COLO668 (cell line): Measurements from ENCODE around the gene INO80C.
A peak's percentile ranks its signal among the peaks of the same experiment; 100 is the strongest.
"Not testable (repeated sequence)": the region's sequence is repeated elsewhere in the genome, so short reads cannot be mapped to it uniquely, and the experiment has no call there.

Source experiments
- DNase-seq: peaks from one replicate; lab custom pipeline; 2025; ENCODE audit not compliant: unreplicated experiment; lab: John Stamatoyannopoulos, UW

Gene INO80C

GRCh38 chr18:35463827-35464226, 33.9 kb downstream of the INO80C start:
- DNase-seq = no peak

DNA sequence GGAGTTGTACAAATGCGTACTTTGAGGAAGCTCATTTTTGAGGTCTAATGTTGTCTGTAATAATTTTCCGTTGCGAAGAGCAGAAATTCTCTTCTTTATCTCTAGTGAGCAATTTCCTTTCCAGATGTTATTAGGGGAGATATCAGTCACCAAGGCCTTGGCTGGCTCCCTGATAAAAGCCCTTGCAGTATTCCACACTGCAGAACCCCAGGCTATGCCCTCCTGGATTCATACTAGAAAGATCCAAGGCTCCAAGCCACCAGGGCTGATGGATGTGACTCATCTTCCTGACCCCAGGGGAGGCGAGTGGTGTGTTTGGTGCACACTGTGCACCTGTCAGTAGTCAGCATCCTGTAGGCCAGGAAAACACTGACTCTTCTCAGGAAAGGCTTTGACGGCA, 34.7 kb downstream of the INO80C start:
- peak; percentile 63 for DNase-seq

GRCh38 chr18:35460736-35461161, 37.0 kb downstream of the INO80C start:
- no peak for DNase-seq

GRCh38 chr18:35459997-35460396, 37.8 kb downstream of the INO80C start:
- no peak for DNase-seq

- DNase-seq = peak; percentile 65
These were observed 38.9 kb downstream of the INO80C start for GRCh38 chr18:35458677-35459441.

- DNase-seq = peak; percentile 38
These were observed 39.5 kb downstream of the INO80C start for GRCh38 chr18:35458271-35458670.

GRCh38 chr18:35457140-35457704, 40.5 kb downstream of the INO80C start:
- no peak for DNase-seq

DNA sequence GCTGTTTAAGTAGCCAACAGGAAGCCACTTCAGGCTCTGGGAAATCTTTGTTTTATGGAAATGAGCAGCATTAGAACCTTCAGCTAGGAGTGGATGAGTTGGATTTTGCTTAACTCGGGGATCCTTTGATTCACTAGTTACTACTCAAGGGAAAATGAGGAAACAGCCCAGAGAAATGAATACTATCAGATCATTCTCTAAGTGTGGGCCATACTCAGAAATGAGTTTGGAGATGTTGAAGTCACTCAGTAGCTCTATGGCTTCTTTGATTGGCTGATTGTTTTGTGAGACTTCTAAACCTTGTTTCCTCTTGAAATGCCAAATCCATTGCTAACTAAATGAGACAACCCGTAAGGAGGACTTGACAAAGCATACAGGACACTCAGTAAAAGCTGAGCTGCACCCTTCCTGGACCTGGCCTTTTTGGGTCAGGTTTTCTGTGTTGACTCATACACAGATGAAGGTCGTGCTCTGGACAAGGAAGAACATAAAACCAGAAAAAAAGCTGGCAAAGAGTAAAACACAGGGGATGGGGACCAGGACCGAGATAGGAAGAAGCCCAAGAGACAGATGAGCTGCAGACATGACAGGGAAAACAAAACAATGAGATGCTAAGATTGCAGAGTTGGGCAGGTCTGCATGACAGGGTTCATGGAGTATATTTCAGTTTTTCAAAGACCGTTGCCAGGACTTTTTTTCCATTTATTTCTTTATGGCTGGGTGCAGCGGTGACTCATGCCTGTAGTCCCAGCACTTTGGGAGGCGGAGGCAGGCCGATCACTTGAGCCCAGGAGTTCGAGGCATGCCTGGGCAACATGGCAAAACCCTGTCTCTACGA, 41.6 kb downstream of the INO80C start:
- DNase-seq = no peak

DNA sequence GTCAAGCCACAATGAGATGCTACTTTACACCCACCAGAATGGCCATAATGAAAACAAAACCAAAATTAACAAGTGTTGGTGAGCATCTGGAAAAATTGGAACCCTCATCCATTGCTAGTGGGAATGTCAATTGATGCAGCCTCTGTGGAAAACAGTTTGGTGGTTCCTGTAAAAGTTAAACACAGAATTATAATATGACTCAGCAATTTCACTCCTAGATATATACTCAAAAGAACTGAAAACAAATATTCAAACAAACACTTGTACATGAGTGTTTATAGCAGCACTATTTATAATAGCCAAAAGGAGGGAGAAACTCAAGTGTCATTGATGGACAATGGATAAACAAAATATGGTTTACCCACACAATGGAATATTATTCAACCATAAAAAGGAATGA, 43.0 kb downstream of the INO80C start:
- DNase-seq = no peak

- DNase-seq = not testable (repeated sequence)
These were observed 44.7 kb downstream of the INO80C start for GRCh38 chr18:35453065-35453464.

GRCh38 chr18:35451916-35452315, 45.8 kb downstream of the INO80C start:
- DNase-seq = no peak

GRCh38 chr18:35451032-35451431, 46.7 kb downstream of the INO80C start:
- no peak for DNase-seq

GRCh38 chr18:35444636-35445035, 53.1 kb downstream of the INO80C start:
- no peak for DNase-seq

- no peak for DNase-seq
These were observed 53.9 kb downstream of the INO80C start for GRCh38 chr18:35443847-35444246.

GRCh38 chr18:35443434-35443833, 54.3 kb downstream of the INO80C start:
- DNase-seq = no peak

DNA sequence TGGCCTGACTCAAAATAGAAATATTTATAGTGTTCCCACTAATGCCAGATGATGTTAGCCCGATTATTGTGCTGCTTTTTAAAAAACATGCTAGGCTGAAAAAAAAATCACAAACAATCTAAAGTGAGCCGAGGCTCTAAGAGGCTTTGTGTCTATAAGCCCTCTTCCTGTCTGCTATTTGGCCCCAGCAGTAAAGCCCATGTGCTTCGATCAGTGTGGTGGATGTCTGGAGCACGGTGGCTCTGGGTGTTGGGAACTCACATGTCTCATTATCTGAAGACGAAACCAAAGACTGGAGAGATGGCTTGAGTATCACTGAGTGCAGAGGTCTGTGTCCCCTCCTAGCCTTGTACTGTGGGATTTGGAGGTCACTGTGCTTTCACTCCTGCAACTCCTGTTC, 55.1 kb downstream of the INO80C start:
- DNase-seq = no peak

DNA sequence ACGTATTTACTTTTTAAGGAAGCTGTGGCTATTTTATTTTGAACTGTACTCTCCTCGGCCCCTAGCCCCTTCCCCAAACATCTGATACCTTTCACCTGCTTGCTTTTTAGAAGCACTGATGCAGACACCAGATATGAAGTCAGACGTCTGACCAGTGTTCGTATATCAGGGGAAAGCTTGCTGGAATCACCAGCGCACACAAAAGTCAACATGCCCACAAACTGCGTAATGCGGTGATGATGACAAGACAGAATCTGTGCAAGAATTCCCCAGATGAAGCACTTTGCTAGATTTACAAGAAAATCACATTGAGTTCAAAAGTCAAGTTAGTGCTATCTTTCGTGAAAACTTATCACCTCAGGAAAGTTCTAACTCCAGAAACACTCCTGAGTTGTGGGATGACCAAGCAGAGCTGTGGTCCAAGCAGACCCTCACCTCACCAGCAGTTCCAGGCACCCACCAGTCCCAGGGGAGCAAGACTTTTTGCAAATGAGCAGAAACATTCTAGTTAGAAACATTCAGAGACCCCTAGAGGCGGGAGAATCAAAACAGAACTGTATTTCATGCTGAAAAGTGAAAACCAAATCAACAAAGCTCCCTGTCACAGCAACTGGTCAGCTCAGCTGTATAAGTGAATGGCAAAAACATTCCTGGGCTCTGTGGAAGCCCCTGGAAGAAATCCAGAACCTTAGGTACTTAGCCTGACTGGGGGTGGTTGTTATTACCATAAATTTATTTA, 55.7 kb downstream of the INO80C start:
- no peak for DNase-seq

GRCh38 chr18:35438480-35439234, 59.1 kb downstream of the INO80C start:
- no peak for DNase-seq

DNA sequence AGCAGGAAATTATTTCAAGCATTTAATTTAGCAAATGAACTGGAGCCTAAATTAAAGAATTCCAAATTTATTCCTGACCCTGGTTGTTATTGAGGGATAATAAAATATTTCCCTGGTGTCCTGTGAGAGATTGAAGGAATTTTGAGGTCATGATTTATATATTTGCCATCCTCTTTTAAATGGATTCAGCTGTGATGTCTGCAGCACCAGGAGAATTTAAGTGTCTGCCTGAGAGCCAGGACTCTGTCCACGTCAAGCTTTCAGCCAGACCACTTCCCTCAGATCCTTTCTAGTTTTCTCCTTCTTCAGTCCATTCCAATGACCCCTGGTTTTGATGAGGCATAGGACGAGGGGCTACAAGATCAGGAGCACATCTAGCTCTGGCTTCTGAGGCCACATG, 59.9 kb downstream of the INO80C start:
- DNase-seq = no peak

- DNase-seq = no peak
These were observed 61.6 kb downstream of the INO80C start for GRCh38 chr18:35436076-35436649.
